ENCODE measurements around the gene JAZF1.
A peak's percentile ranks its signal among the peaks of the same experiment; 100 is the strongest.

Gene JAZF1

GRCh38 chr7:28096713-28097112 lies 83.9 kb downstream of the JAZF1 start:
- DNase-seq = peak; percentile 66

- DNase-seq = no peak
Measured at GRCh38 chr7:28095231-28095630, 85.4 kb downstream of the JAZF1 start.

DNA sequence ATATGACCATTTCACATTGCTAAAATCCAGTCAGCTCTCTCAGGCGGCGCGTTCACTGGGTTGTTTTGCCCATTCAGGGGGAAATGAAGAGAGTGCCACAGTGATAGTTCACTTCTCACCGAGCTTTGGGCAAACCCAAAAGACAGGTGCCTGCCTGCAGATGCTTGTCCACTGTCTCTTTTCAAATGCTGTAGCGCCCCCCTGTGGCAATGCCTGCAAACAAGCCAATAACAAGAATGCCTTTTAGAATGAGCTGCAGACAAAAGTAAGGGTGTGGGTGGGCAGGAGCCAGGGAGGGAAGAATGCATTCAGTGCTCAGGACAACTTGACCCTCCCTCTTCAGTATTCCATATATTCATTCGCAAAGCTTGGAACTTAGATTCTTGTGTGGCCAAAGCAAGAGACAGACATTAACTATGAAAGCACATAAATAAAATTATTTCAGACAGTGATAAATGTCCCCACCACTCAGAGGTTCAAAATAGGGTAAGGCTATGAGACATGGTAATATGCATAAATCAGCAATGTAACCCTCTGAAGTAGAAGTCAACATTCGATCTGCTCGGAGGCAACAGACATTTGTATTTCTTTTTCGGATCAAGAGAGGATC lies 86.9 kb downstream of the JAZF1 start:
- peak; percentile 83 for DNase-seq

GRCh38 chr7:28091190-28091589 lies 89.4 kb downstream of the JAZF1 start:
- DNase-seq = no peak

GRCh38 chr7:28088901-28089714 lies 91.5 kb downstream of the JAZF1 start:
- no peak for DNase-seq

DNA sequence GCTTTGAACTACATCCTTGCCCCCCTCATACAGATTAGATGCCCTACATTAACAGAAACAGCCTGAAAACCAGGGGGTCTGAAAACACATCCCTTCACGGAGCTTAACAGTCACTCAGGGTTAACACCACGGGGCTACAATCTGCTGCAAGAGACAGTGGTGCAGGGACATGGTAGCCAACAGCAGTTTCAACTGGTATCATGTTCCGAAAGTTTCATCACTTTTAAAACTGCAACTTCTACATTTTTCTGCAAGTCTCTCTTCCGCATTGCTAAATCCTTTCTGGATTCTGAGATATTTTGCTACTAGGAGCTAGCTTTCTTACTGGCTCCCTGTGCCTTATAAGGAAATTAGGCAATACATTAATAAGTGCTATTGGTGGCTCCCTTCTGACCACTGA lies 92.6 kb downstream of the JAZF1 start:
- no peak for DNase-seq

DNA sequence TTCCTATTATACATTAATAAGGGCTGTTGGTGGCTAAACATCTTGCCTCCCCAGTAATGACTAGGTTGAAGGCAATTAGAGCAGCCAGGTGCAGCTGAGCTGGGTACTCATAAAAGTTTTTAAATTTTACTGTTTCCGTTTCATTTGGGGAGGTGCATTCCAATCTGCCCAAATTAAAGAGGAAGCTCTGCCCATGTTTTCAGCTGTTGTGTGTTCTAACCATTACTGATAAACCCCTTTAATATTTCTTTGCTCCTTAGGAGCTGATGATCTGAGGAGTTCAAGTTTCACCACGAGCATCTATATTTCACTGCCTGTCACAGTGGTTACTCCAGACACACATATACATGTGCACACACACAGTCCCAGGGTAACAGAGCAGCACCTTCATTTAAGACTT lies 94.4 kb downstream of the JAZF1 start:
- peak; percentile 92 for DNase-seq

GRCh38 chr7:28083998-28084985 lies 96.3 kb downstream of the JAZF1 start:
- no peak for DNase-seq

DNA sequence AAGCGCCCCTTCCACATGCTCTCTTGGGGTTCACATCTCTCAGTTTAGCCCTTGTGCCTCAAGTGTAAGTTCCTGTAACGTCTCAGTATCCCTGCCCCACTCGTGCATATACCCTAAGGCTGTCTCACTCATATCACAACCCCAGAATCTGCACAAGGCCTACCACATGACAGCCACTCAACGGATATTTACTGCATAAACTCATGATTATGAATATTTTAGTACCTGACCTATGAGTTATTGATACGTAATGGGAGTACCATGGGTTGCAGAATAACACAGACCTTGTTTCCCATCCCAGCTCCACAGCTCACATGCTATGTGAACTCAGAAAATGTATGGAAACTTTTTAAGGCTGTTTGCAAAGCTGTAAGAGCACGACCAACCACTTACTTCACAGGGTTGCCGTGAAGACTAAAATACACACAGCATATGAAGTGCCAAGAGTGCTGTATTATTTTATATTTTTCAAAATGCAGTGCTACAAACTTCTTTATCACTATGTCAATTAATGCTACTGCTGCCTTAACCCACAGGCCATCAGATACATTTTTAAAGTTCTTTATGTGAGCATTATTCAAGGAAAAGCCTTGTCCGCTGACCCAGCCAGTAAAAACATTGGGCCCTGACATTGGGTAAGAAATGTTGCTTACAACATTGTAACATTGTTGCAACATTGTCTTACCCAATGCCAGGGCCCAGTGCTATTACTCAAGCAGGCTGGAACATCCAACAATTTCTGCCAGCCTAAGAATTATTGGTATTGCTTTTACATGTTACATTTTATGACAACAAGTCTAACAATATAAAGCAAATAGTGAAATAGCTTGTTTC lies 97.2 kb downstream of the JAZF1 start:
- no peak for DNase-seq

- no peak for DNase-seq
Measured at GRCh38 chr7:28082071-28082470, 98.5 kb downstream of the JAZF1 start.

GRCh38 chr7:28081016-28081415 lies 99.6 kb downstream of the JAZF1 start:
- DNase-seq = no peak

DNA sequence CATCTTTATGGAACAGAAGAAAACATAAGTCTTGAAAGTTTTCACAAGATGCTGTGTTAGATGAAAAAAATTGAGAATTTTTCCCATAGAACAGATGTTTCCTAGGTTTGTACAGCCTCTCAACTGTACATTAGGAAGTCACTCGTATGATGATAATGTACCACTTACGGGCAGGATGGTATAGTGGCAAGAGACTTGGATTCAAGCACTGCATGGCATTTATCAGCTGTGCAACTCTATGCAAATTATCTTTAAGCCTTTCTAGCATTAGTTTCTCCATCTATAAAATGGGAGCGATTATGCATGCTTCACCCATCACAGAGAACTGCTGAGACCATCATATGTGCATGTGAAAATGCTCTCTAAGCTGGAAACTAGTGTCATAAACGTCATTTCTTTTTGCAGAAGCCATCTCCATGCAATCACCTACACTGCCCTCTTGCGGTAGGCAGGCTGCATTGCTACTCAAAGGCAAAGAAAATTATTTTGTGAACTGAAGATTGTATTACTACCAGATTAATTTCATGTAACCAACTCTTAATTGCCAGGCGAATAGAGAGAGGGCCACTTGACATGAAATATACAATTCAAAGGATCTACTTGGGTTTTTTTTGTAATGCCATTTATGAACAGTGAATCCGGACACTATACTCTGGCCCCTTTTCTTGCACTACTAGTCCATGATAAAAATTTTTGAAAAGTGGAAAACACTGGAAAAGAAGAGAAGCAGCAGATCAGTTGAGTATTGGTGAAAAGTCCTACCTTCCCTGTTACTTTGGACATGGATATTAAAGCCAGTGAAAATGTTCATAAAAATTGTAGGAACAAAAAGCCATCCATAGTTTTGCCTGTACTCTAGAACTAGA lies 102.3 kb downstream of the JAZF1 start:
- peak; percentile 81 for DNase-seq

GRCh38 chr7:28077616-28078015 lies 103.0 kb downstream of the JAZF1 start:
- DNase-seq = peak; percentile 26

DNA sequence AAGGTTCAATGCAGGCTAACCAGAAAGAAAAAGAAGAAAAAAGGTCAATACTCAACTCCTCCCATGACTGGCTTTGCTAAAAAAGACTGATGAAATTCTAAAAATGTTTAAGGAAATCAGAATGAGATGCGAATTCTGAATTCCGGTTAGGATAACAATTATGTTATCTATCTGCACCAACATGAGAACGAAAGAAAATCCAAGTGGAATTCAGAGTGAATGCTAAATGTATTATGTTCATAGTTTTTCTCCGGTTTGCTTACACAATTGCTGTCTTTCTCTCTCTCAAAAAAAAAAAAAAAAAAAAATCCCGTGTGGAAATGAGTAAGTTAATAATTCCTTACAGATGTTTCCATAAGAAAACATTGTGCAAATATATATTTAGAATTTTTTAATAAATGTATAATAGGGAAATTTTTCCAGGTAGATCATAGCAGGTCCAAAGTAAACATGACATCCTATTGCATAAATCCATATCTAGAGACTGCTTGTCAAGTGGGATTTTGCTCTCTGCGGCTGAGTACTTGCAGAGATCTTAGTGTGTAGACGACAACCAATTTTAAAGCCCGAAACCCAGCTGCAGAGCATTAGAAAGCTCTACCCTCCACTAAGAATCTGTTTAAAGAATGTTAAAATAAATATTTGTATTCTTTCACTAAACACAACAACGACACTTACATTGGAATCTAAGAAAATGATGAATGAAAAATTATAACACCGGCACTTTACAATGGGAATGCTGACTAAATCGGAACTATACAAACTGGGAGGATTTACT lies 104.0 kb downstream of the JAZF1 start:
- peak; percentile 85 for DNase-seq

DNA sequence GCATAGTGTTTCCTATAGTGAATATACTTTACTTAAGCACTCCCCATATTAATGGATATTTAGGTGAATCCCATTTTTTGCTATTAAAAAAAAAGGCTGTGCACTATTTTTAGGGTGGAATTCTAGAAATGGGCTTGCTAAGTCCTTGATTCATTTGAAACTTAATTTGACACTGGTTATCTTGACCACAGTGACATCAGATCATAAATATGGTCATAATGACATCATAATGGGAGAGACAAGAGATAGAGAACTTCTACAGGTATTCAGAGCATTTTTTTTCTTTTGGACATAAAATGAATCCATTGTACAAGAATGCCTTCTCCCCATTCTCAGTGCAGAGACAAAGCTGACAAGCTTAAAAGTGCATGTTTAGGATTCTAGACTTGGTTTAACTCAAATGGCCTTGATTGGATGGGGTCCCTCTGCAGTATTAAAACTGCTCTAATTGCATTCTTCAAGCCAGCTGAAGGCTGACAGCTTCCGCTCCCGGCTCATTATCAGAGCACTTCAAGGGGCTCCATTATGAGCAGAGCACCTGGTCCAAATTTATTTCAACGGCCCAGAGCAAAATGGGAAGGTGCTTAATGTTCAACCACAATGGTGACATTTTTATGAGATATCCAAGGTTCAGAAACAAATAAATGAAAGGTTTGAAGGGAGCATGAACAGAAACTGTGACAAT lies 104.8 kb downstream of the JAZF1 start:
- peak; percentile 97 for DNase-seq

- DNase-seq = no peak
Measured at GRCh38 chr7:28072876-28073514, 107.6 kb downstream of the JAZF1 start.

DNA sequence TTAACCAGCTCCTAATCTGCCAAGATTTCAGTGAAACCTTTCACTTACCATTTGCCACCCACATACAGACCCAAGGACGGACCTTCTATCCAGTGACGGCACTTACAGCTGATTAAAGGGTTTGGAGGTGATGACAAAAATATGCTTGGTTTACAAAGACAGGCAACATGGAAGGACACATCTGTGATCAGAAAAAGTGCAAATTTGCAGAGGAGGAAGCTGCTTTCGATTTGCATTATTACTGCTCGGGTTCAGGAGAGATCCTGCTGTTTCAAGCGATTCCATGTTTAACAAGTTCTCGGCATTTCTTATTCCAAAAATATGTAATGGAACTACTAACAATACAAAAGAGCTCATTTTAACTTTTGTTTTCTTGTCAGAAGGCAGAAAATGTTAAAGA lies 109.0 kb downstream of the JAZF1 start:
- no peak for DNase-seq

DNA sequence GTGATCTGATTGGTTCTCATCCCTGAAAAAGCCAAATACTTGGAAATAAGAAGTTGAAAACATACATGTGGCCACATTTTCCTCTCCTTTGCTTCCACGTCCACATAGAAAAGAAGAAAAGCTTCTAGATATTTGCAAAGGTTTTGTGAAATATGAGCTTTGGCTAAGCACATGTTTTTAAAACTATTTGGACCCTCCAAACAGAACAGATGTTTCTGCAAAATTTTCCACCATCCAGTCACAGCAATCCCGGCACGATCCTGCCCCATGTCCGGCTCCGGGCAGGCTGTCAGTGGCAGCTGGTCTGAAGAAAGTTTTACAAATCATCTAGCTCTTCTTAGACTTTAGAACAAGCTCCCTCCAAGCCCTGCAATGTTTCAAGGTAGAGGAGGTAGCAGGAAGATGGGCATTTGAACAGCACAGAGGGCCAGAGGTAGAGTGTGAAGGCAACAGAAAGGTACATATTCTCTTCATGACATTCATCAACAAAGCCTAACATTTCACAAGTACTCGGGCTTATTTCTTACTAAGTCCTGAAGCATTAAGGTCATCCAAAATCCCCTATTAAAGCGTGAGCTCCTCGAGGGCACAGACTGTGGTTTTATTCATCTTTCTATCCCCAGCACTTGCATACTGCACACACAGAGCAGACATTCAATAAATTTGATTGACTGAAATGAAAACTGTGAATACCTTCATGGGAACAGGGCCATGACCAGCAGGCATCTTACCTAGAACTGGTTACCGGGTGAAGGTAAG lies 110.1 kb downstream of the JAZF1 start:
- DNase-seq = peak; percentile 9

- DNase-seq = peak; percentile 87
Measured at GRCh38 chr7:28069807-28070206, 110.8 kb downstream of the JAZF1 start.

Measured in NCI-H1105 treated with DMSO at 0.1 percent for 48 hours (cell line).